GM23338 (cell line): ENCODE measurements around the gene SYNE1. TPM values are rescaled to one million over a fixed set of nuclear protein-coding genes. Genes with fewer than 3 reads are reported as not detected.

Experiments
- ATAC-seq: fragments of 200-7000 bp; cut with Tn5 transposase; 3 replicates; pipeline ENCODE4 v1.9.1; 2020
- DNase-seq: peaks from one replicate; pipeline ENCODE4 v3.0.0-alpha.2; 2015; ENCODE audit warnings: low spot score
- H2AFZ ChIP-seq: fragments of 200-600 bp; sonication (generic); 2 replicates; pipeline ENCODE4 v1.8.0; 2016; ENCODE audit warnings: antibody characterized with exemption, mild to moderate bottlenecking, moderate library complexity
- H3F3A ChIP-seq: fragments of 200-600 bp; sonication (generic); replicated peaks from 2 replicates; pipeline ENCODE4 v1.8.0; 2017; ENCODE audit warnings: antibody characterized with exemption, mixed run types, low read depth
- H3K27ac ChIP-seq: fragments of 200-600 bp; sonication (generic); 2 replicates; pipeline ENCODE4 v1.6.1; 2016; ENCODE audit warnings: low read depth
- H3K27me3 ChIP-seq: fragments of 200-600 bp; sonication (generic); 2 replicates; pipeline ENCODE4 v1.8.0; 2016; ENCODE audit warnings: mild to moderate bottlenecking, mixed run types, moderate library complexity; ENCODE audit not compliant: insufficient read depth
- H3K36me3 ChIP-seq: fragments of 200-600 bp; sonication (generic); 2 replicates; pipeline ENCODE4 v1.8.0; 2016; ENCODE audit warnings: mild to moderate bottlenecking; ENCODE audit not compliant: insufficient read depth
- H3K4me1 ChIP-seq: fragments of 200-600 bp; sonication (generic); 2 replicates; pipeline ENCODE4 v1.8.0; 2016; ENCODE audit warnings: mild to moderate bottlenecking, moderate library complexity; ENCODE audit not compliant: insufficient read depth
- H3K4me2 ChIP-seq: fragments of 200-600 bp; sonication (generic); 2 replicates; pipeline ENCODE4 v1.7.1; 2017; ENCODE audit warnings: mixed run types
- H3K4me3 ChIP-seq: fragments of 200-600 bp; sonication (generic); 2 replicates; pipeline ENCODE4 v1.6.1; 2016; ENCODE audit warnings: mixed run types
- H3K79me2 ChIP-seq: fragments of 200-600 bp; sonication (generic); replicated peaks from 2 replicates; pipeline ENCODE4 v1.8.0; 2017; ENCODE audit warnings: mild to moderate bottlenecking; ENCODE audit not compliant: insufficient read depth
- H3K9me2 ChIP-seq: fragments of 200-600 bp; sonication (generic); 2 replicates; pipeline ENCODE4 v1.8.0; 2017; ENCODE audit not compliant: insufficient read depth
- H4K20me1 ChIP-seq: fragments of 200-600 bp; sonication (generic); replicated peaks from 2 replicates; pipeline ENCODE4 v1.8.0; 2017; ENCODE audit warnings: mild to moderate bottlenecking; ENCODE audit not compliant: insufficient read depth
- H3K27ac Mint-ChIP-seq: 2 replicates; pipeline ENCODE4 v1.8.0; 2020; ENCODE audit warnings: inconsistent platforms, mild to moderate bottlenecking, moderate library complexity, mixed read lengths
- H3K27me3 Mint-ChIP-seq: 3 replicates; pipeline ENCODE4 v1.8.0; 2022; ENCODE audit warnings: low read depth, mild to moderate bottlenecking, moderate library complexity, mixed read lengths, inconsistent platforms; ENCODE audit not compliant: insufficient read depth, poor library complexity
- H3K36me3 Mint-ChIP-seq: 3 replicates; pipeline ENCODE4 v1.8.0; 2021; ENCODE audit warnings: low read depth, mild to moderate bottlenecking, inconsistent platforms, moderate library complexity, mixed read lengths
- H3K4me1 Mint-ChIP-seq: 3 replicates; pipeline ENCODE4 v1.8.0; 2020; ENCODE audit warnings: mild to moderate bottlenecking, inconsistent platforms, mixed read lengths
- H3K4me3 Mint-ChIP-seq: 3 replicates; pipeline ENCODE4 v1.8.0; 2021; ENCODE audit warnings: moderate library complexity, mild to moderate bottlenecking, inconsistent platforms, mixed read lengths
- H3K9me3 Mint-ChIP-seq: 3 replicates; pipeline ENCODE4 v1.8.0; 2020; ENCODE audit warnings: moderate library complexity, mild to moderate bottlenecking, inconsistent platforms, mixed read lengths
- CREB1 ChIP-seq: fragments of 250-450 bp; sonication (Bioruptor Pico); IDR thresholded peaks from 2 replicates; pipeline ENCODE4 v1.5.0; 2020; ENCODE audit warnings: low read depth, mild to moderate bottlenecking, moderate library complexity
- EZH2 ChIP-seq: fragments of 200-600 bp; sonication (generic); IDR thresholded peaks from one replicate; pipeline ENCODE4 v1.8.0; 2017; ENCODE audit warnings: antibody characterized with exemption, mild to moderate bottlenecking, low read depth; ENCODE audit not compliant: unreplicated experiment
- EZH2phosphoT487 ChIP-seq: fragments of 200-600 bp; sonication (generic); IDR thresholded peaks from one replicate; pipeline ENCODE4 v1.8.1; 2018; ENCODE audit warnings: antibody characterized with exemption; ENCODE audit not compliant: unreplicated experiment
- JUNB ChIP-seq: IDR thresholded peaks from one replicate; pipeline ENCODE4 v1.6.1; 2016; ENCODE audit warnings: antibody characterized with exemption; ENCODE audit not compliant: unreplicated experiment
- NANOG ChIP-seq: IDR thresholded peaks from 2 replicates; pipeline ENCODE4 v1.6.1; 2016; ENCODE audit warnings: antibody characterized with exemption, borderline replicate concordance
- POLR2AphosphoS5 ChIP-seq: IDR thresholded peaks from 2 replicates; pipeline ENCODE4 v1.6.1; 2016; ENCODE audit warnings: antibody characterized with exemption, low read depth
- STAT1 ChIP-seq: IDR thresholded peaks from one replicate; pipeline ENCODE4 v1.6.1; 2016; ENCODE audit warnings: antibody characterized with exemption; ENCODE audit not compliant: unreplicated experiment
- ZNF114 ChIP-seq: fragments of 250-450 bp; sonication (Bioruptor Pico); IDR thresholded peaks from 2 replicates; pipeline ENCODE4 v1.5.0; 2020; ENCODE audit warnings: mild to moderate bottlenecking, moderate library complexity
- ZNF331 ChIP-seq: fragments of 250-450 bp; sonication (Bioruptor Pico); IDR thresholded peaks from 2 replicates; pipeline ENCODE4 v1.5.0; 2020; ENCODE audit warnings: low read depth, mild to moderate bottlenecking, moderate library complexity
- polyA plus RNA-seq: library from polyadenylated mRNA; unstranded; fragments of >200 nt; fragmentation: Nextera tagmentation; extraction: Ambion mirVana; gene quantifications from 2 replicates; pipeline ENCODE4 v1.2.1, GENCODE V29; 2016
- total RNA-seq: library from RNA; depleted of rRNA; stranded (reverse); fragments of >200 nt; shearing (Covaris generic); gene quantifications from 2 replicates; pipeline ENCODE4 v1.2.3, GENCODE V29; 2014
- TF ChIP-seq, protein P1 (sequence below): IDR thresholded peaks from one replicate; pipeline ENCODE4 v1.6.1; 2018; ENCODE audit warnings: antibody characterized with exemption; ENCODE audit not compliant: unreplicated experiment
- TF ChIP-seq, protein P2 (sequence below), 2 experiments: fragments of 200-600 bp in 1 of 2; sonication (generic) in 1 of 2; conservative IDR thresholded peaks; 2 replicates each; pipeline versions ENCODE4 v1.5.1 to v1.6.1; 2016 to 2017; ENCODE audit warnings: antibody characterized with exemption in 2 of 2, low read depth in 2 of 2, mild to moderate bottlenecking in 2 of 2, moderate library complexity in 1 of 2
- TF ChIP-seq, protein P3 (sequence below): IDR thresholded peaks from 2 replicates; pipeline ENCODE4 v1.6.1; 2016; ENCODE audit warnings: antibody characterized with exemption
- TF ChIP-seq, protein P4 (sequence below): fragments of 250-450 bp; sonication (Bioruptor Pico); IDR thresholded peaks from 2 replicates; pipeline ENCODE4 v1.5.0; 2020; ENCODE audit warnings: mild to moderate bottlenecking, moderate library complexity

The SYNE1 gene
- total and polyA plus RNA-seq, 2 experiments from 2014 or later, result 3.9 to 13.6 TPM

GRCh38 chr6:152166897-152167296, 470.3 kb downstream of the SYNE1 start:
- Mint-ChIP-seq H3K4me1 (peaks cover 9% of the 10 kb centered on the region), H3K27me3 (no peaks in the 10 kb centered on the region), H3K9me3 (no peaks in the 10 kb centered on the region), H3K4me3 (no peak overlapping the region), H3K27ac (no peak overlapping the region), H3K36me3 (no peaks in the 10 kb centered on the region)
- no peak overlapping the region for H3K4me3 ChIP-seq
- no peaks in the 10 kb centered on the region for H3K36me3 ChIP-seq
- TF ChIP-seq NANOG (no peak), POLR2AphosphoS5 (no peak), EZH2phosphoT487 (no peak), CREB1 (CRISPR knock-in tag) (no peak), ZNF331 (no peak), JUNB (no peak), ZNF114 (CRISPR knock-in tag) (no peak), EZH2 (no peak), STAT1 (no peak)
- TF ChIP-seq, protein P1, sequence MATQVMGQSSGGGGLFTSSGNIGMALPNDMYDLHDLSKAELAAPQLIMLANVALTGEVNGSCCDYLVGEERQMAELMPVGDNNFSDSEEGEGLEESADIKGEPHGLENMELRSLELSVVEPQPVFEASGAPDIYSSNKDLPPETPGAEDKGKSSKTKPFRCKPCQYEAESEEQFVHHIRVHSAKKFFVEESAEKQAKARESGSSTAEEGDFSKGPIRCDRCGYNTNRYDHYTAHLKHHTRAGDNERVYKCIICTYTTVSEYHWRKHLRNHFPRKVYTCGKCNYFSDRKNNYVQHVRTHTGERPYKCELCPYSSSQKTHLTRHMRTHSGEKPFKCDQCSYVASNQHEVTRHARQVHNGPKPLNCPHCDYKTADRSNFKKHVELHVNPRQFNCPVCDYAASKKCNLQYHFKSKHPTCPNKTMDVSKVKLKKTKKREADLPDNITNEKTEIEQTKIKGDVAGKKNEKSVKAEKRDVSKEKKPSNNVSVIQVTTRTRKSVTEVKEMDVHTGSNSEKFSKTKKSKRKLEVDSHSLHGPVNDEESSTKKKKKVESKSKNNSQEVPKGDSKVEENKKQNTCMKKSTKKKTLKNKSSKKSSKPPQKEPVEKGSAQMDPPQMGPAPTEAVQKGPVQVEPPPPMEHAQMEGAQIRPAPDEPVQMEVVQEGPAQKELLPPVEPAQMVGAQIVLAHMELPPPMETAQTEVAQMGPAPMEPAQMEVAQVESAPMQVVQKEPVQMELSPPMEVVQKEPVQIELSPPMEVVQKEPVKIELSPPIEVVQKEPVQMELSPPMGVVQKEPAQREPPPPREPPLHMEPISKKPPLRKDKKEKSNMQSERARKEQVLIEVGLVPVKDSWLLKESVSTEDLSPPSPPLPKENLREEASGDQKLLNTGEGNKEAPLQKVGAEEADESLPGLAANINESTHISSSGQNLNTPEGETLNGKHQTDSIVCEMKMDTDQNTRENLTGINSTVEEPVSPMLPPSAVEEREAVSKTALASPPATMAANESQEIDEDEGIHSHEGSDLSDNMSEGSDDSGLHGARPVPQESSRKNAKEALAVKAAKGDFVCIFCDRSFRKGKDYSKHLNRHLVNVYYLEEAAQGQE, result no peak
- TF ChIP-seq, protein P2, sequence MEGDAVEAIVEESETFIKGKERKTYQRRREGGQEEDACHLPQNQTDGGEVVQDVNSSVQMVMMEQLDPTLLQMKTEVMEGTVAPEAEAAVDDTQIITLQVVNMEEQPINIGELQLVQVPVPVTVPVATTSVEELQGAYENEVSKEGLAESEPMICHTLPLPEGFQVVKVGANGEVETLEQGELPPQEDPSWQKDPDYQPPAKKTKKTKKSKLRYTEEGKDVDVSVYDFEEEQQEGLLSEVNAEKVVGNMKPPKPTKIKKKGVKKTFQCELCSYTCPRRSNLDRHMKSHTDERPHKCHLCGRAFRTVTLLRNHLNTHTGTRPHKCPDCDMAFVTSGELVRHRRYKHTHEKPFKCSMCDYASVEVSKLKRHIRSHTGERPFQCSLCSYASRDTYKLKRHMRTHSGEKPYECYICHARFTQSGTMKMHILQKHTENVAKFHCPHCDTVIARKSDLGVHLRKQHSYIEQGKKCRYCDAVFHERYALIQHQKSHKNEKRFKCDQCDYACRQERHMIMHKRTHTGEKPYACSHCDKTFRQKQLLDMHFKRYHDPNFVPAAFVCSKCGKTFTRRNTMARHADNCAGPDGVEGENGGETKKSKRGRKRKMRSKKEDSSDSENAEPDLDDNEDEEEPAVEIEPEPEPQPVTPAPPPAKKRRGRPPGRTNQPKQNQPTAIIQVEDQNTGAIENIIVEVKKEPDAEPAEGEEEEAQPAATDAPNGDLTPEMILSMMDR (conservative IDR thresholded peaks at IDR 0.05; ENCODE audit: low read depth in 2 of 2), result no peak
- TF ChIP-seq, protein P3, sequence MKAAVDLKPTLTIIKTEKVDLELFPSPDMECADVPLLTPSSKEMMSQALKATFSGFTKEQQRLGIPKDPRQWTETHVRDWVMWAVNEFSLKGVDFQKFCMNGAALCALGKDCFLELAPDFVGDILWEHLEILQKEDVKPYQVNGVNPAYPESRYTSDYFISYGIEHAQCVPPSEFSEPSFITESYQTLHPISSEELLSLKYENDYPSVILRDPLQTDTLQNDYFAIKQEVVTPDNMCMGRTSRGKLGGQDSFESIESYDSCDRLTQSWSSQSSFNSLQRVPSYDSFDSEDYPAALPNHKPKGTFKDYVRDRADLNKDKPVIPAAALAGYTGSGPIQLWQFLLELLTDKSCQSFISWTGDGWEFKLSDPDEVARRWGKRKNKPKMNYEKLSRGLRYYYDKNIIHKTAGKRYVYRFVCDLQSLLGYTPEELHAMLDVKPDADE, result no peak
- TF ChIP-seq, protein P4, sequence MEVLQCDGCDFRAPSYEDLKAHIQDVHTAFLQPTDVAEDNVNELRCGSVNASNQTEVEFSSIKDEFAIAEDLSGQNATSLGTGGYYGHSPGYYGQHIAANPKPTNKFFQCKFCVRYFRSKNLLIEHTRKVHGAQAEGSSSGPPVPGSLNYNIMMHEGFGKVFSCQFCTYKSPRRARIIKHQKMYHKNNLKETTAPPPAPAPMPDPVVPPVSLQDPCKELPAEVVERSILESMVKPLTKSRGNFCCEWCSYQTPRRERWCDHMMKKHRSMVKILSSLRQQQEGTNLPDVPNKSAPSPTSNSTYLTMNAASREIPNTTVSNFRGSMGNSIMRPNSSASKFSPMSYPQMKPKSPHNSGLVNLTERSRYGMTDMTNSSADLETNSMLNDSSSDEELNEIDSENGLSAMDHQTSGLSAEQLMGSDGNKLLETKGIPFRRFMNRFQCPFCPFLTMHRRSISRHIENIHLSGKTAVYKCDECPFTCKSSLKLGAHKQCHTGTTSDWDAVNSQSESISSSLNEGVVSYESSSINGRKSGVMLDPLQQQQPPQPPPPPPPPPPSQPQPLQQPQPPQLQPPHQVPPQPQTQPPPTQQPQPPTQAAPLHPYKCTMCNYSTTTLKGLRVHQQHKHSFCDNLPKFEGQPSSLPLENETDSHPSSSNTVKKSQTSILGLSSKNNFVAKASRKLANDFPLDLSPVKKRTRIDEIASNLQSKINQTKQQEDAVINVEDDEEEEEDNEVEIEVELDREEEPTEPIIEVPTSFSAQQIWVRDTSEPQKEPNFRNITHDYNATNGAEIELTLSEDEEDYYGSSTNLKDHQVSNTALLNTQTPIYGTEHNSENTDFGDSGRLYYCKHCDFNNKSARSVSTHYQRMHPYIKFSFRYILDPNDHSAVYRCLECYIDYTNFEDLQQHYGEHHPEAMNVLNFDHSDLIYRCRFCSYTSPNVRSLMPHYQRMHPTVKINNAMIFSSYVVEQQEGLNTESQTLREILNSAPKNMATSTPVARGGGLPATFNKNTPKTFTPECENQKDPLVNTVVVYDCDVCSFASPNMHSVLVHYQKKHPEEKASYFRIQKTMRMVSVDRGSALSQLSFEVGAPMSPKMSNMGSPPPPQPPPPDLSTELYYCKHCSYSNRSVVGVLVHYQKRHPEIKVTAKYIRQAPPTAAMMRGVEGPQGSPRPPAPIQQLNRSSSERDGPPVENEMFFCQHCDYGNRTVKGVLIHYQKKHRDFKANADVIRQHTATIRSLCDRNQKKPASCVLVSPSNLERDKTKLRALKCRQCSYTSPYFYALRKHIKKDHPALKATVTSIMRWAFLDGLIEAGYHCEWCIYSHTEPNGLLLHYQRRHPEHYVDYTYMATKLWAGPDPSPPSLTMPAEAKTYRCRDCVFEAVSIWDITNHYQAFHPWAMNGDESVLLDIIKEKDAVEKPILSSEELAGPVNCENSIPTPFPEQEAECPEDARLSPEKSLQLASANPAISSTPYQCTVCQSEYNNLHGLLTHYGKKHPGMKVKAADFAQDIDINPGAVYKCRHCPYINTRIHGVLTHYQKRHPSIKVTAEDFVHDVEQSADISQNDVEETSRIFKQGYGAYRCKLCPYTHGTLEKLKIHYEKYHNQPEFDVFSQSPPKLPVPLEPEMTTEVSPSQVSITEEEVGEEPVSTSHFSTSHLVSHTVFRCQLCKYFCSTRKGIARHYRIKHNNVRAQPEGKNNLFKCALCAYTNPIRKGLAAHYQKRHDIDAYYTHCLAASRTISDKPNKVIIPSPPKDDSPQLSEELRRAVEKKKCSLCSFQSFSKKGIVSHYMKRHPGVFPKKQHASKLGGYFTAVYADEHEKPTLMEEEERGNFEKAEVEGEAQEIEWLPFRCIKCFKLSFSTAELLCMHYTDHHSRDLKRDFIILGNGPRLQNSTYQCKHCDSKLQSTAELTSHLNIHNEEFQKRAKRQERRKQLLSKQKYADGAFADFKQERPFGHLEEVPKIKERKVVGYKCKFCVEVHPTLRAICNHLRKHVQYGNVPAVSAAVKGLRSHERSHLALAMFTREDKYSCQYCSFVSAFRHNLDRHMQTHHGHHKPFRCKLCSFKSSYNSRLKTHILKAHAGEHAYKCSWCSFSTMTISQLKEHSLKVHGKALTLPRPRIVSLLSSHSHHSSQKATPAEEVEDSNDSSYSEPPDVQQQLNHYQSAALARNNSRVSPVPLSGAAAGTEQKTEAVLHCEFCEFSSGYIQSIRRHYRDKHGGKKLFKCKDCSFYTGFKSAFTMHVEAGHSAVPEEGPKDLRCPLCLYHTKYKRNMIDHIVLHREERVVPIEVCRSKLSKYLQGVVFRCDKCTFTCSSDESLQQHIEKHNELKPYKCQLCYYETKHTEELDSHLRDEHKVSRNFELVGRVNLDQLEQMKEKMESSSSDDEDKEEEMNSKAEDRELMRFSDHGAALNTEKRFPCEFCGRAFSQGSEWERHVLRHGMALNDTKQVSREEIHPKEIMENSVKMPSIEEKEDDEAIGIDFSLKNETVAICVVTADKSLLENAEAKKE, result no peak
- H3K27ac ChIP-seq, result no peak overlapping the region
- H3K79me2 ChIP-seq, result no peaks in the 10 kb centered on the region
- no peaks in the 10 kb centered on the region for H3K27me3 ChIP-seq
- ATAC-seq, result no peak
- no peak overlapping the region for H2AFZ ChIP-seq
- H4K20me1 ChIP-seq, result no peaks in the 10 kb centered on the region
- H3K4me1 ChIP-seq, result 0 out of 2 replicates have a peak, but pooled peaks cover 2% of the 10 kb centered on the region
- no peaks in the 10 kb centered on the region for H3F3A ChIP-seq
- no peak for DNase-seq
- no peak overlapping the region for H3K4me2 ChIP-seq
- no peaks in the 10 kb centered on the region; the same call in 1 of the 2 replicates for H3K9me2 ChIP-seq
